HepG2 (cell line): ENCODE measurements around the gene HIF1AN. TPM values are rescaled to one million over a fixed set of nuclear protein-coding genes. Genes with fewer than 3 reads are reported as not detected.

Experiments used
- ATAC-seq: fragments of 200-7000 bp; cut with Tn5 transposase; 3 replicates; pipeline ENCODE4 v1.9.1; 2020; ENCODE audit warnings: mild to moderate bottlenecking, moderate library complexity
- BruUV-seq: library from RNA; stranded (reverse); fragments of 400-500 nt; replicated peaks from 2 replicates; lab custom pipeline; 2021; lab: Mats Ljungman, UMichigan
- CTCF ChIA-PET: fragments of 300-600 bp; formaldehyde crosslinking; extraction: SDS; loops from one replicate; lab custom pipeline; 2021; ENCODE audit warnings: low total read pairs, inconsistent platforms, low intra/inter-chr PET ratio; lab: Yijun Ruan, JAX
- POLR2A ChIA-PET: fragments of 350-600 bp; sonication (Branson Sonifier 250); formaldehyde crosslinking; loops from one replicate; lab custom pipeline; 2020; ENCODE audit warnings: antibody characterized with exemption, inconsistent platforms; lab: Yijun Ruan, JAX
- DNase-seq: peaks from one replicate; pipeline ENCODE4 v3.0.0-alpha.2; 2015; ENCODE audit warnings: low spot score
- FAIRE-seq: peaks from 3 replicates; lab custom pipeline; 2011; peaks lifted over from hg19 to GRCh38; lab: Jason Lieb, UNC
- H2AFZ ChIP-seq: one replicate; pipeline ENCODE4 v1.6.1; 2011; ENCODE audit warnings: low read length, inconsistent platforms
- H3K27ac ChIP-seq: fragments of 300-600 bp; 3 replicates; pipeline ENCODE4 v1.8.0; 2011; ENCODE audit warnings: mixed run types, mild to moderate bottlenecking, mixed read lengths, low read length, inconsistent platforms; ENCODE audit not compliant: insufficient read depth; ENCODE audit errors: extremely low read length
- H3K27me3 ChIP-seq, 2 experiments: fragments of 200-600 bp in 1 of 2; 2 replicates in 1 of 2; 3 replicates in 1 of 2; pipeline versions ENCODE4 v1.6.0 to v1.8.0; 2011; ENCODE audit warnings: low read length in 2 of 2, mild to moderate bottlenecking in 2 of 2, moderate library complexity in 2 of 2, inconsistent platforms in 1 of 2; ENCODE audit not compliant: insufficient read depth in 2 of 2, control insufficient read depth in 1 of 2
- H3K36me3 ChIP-seq, 2 experiments: fragments of 200-600 bp in 1 of 2; replicated peaks in 1 of 2; 2 replicates in 1 of 2; 3 replicates in 1 of 2; pipeline versions ENCODE4 v1.5.1 to v1.8.0; 2011; ENCODE audit warnings: low read length in 2 of 2, inconsistent platforms in 1 of 2; ENCODE audit not compliant: insufficient read depth in 2 of 2, control insufficient read depth in 1 of 2
- H3K4me1 ChIP-seq: 2 replicates; pipeline ENCODE4 v1.5.1; 2012; ENCODE audit warnings: low read length, inconsistent platforms; ENCODE audit not compliant: insufficient read depth
- H3K4me2 ChIP-seq: 2 replicates; pipeline ENCODE4 v1.6.0; 2011; ENCODE audit warnings: low read depth, low read length, inconsistent platforms
- H3K4me3 ChIP-seq, 3 experiments: fragments of 200-600 bp in 1 of 3; sonication (generic), shearing (Covaris generic) in 1 of 3; replicated peaks in 1 of 3; 2 replicates each; pipeline ENCODE4 v1.5.1; 2011 to 2016; ENCODE audit warnings: low read length in 3 of 3, inconsistent platforms in 2 of 3, low read depth in 2 of 3, mild to moderate bottlenecking in 2 of 3, control low read depth in 1 of 3, mixed read lengths in 1 of 3; ENCODE audit not compliant: insufficient read depth in 1 of 3
- H3K79me2 ChIP-seq: one replicate; pipeline ENCODE4 v1.6.1; 2011; ENCODE audit warnings: low read length, inconsistent platforms; ENCODE audit not compliant: insufficient read depth
- H3K9ac ChIP-seq: 2 replicates; pipeline ENCODE4 v1.6.0; 2011; ENCODE audit warnings: mild to moderate bottlenecking, low read depth, low read length, inconsistent platforms; ENCODE audit not compliant: insufficient read depth
- H3K9me3 ChIP-seq: 2 replicates; pipeline ENCODE4 v1.5.1; 2012; ENCODE audit warnings: mild to moderate bottlenecking, low read length
- H4K20me1 ChIP-seq: 2 replicates; pipeline ENCODE4 v1.6.0; 2011; ENCODE audit warnings: inconsistent platforms, mild to moderate bottlenecking, low read length, moderate library complexity; ENCODE audit not compliant: insufficient read depth
- AKAP8 ChIP-seq: sonication (generic); formaldehyde crosslinking; IDR thresholded peaks from 2 replicates; pipeline ENCODE4 v1.5.1; 2020; ENCODE audit warnings: mild to moderate bottlenecking, missing genetic modification reagents
- HNF4G ChIP-seq, 2 experiments: sonication (generic) in 1 of 2; formaldehyde crosslinking in 1 of 2; IDR thresholded peaks; 2 replicates each; pipeline versions ENCODE4 v1.4.0 to v1.6.1; 2011 to 2020; ENCODE audit warnings: borderline replicate concordance in 2 of 2, low read depth in 2 of 2, mild to moderate bottlenecking in 2 of 2, low read length in 1 of 2, missing genetic modification reagents in 1 of 2, moderate library complexity in 1 of 2
- IKZF5 ChIP-seq: IDR thresholded peaks from 2 replicates; pipeline ENCODE4 v1.6.1; 2018; ENCODE audit warnings: missing genetic modification reagents, mild to moderate bottlenecking, missing compliant biosample characterization
- MAFF ChIP-seq: IDR thresholded peaks from 2 replicates; pipeline ENCODE4 v1.6.1; 2011; ENCODE audit warnings: low read depth, low read length, improper control_type of control experiment
- NAIF1 ChIP-seq: sonication (generic); formaldehyde crosslinking; IDR thresholded peaks from 2 replicates; pipeline ENCODE4 v1.5.0; 2020; ENCODE audit warnings: mild to moderate bottlenecking, missing genetic modification reagents, borderline replicate concordance
- SCMH1 ChIP-seq: sonication (generic); formaldehyde crosslinking; IDR thresholded peaks from 2 replicates; pipeline ENCODE4 v1.9.0; 2021; ENCODE audit warnings: missing genetic modification reagents, mild to moderate bottlenecking, borderline replicate concordance
- SOX13 ChIP-seq, 3 experiments: fragments of 450-650 bp in 1 of 3; sonication (generic) in 1 of 3; formaldehyde crosslinking in 1 of 3; IDR thresholded peaks in 2 of 3; conservative IDR thresholded peaks in 1 of 3; 2 replicates each; pipeline versions ENCODE4 v1.5.0 to v1.6.1; 2016 to 2020; ENCODE audit warnings: antibody characterized with exemption in 1 of 3, mild to moderate bottlenecking in 1 of 3, missing compliant biosample characterization in 1 of 3, missing genetic modification reagents in 1 of 3, moderate library complexity in 1 of 3
- ZBTB25 ChIP-seq: IDR thresholded peaks from 2 replicates; pipeline ENCODE4 v1.6.1; 2018; ENCODE audit warnings: missing genetic modification reagents
- ZBTB7A ChIP-seq: sonication (generic); formaldehyde crosslinking; IDR thresholded peaks from 2 replicates; pipeline ENCODE4 v1.8.0; 2022; ENCODE audit warnings: mild to moderate bottlenecking, missing genetic modification reagents
- ZNF382 ChIP-seq: sonication (generic); formaldehyde crosslinking; IDR thresholded peaks from 2 replicates; pipeline ENCODE4 v1.5.0; 2020; ENCODE audit warnings: missing genetic modification reagents, mild to moderate bottlenecking, borderline replicate concordance
- ZNF383 ChIP-seq: sonication (generic); formaldehyde crosslinking; IDR thresholded peaks from 2 replicates; pipeline ENCODE4 v1.4.0; 2020; ENCODE audit warnings: missing genetic modification reagents, mild to moderate bottlenecking, borderline replicate concordance
- ZNF446 ChIP-seq: sonication (generic); formaldehyde crosslinking; IDR thresholded peaks from 2 replicates; pipeline ENCODE4 v1.5.0; 2020; ENCODE audit warnings: mild to moderate bottlenecking, missing genetic modification reagents
- ZNF556 ChIP-seq: sonication (generic); formaldehyde crosslinking; IDR thresholded peaks from 2 replicates; pipeline ENCODE4 v1.4.0; 2020; ENCODE audit warnings: mild to moderate bottlenecking, missing genetic modification reagents, borderline replicate concordance
- ZNF598 ChIP-seq: sonication (generic); formaldehyde crosslinking; IDR thresholded peaks from 2 replicates; pipeline ENCODE4 v1.5.1; 2020; ENCODE audit warnings: mild to moderate bottlenecking, missing genetic modification reagents, borderline replicate concordance
- ZNF7 ChIP-seq: IDR thresholded peaks from 2 replicates; pipeline ENCODE4 v1.6.1; 2016; ENCODE audit warnings: missing biosample characterization, missing genetic modification reagents
- ZNF775 ChIP-seq: sonication (generic); formaldehyde crosslinking; IDR thresholded peaks from 2 replicates; pipeline ENCODE4 v1.4.0; 2020; ENCODE audit warnings: missing genetic modification reagents, mild to moderate bottlenecking, moderate library complexity, borderline replicate concordance
- ZSCAN9 ChIP-seq: IDR thresholded peaks from 2 replicates; pipeline ENCODE4 v1.6.1; 2016; ENCODE audit warnings: borderline replicate concordance
- WGBS: methylation state at CpG from one replicate; pipeline ENCODE4 v1.1.6; 2017; ENCODE audit warnings: low lambda C conversion rate; 5-methylcytosine and 5-hydroxymethylcytosine counted together
- in situ Hi-C: cut with HindIII; loops from 2 replicates; pipeline ENCODE4 v1.10.0; 2017; ENCODE audit warnings: low pct_unique_long_range_greater_than_20kb; ENCODE audit not compliant: extremely low pct_ligation_motif_present
- intact Hi-C: fragments of 100-400 bp; cut with micrococcal nuclease; formaldehyde crosslinking; loops from one replicate; pipeline ENCODE4 v1.10.0; 2022; ENCODE audit not compliant: unreplicated experiment
- polyA plus RNA-seq, 8 experiments: library from polyadenylated mRNA; depleted of rRNA in 3 of 8; stranded (reverse) in 7 of 8; unstranded in 1 of 8; fragments of >200 nt; fragmentation: Illumina TruSeq in 4 of 8; extraction: Trizol in 4 of 8; gene quantifications; 2 replicates each; pipeline versions ENCODE4 v1.2.1 to v1.2.3, GENCODE V29; 2011 to 2016; ENCODE audit warnings: low read depth in 4 of 8, missing spikeins in 1 of 8, mixed read lengths in 1 of 8; ENCODE audit not compliant: insufficient read depth in 1 of 8
- total RNA-seq, 5 experiments: library from RNA; depleted of rRNA; stranded (reverse); fragments of >200 nt; fragmentation: Illumina TruSeq; extraction: Trizol; gene quantifications; 2 replicates each; pipeline ENCODE4 v1.2.3, GENCODE V29; 2016; ENCODE audit warnings: low read depth in 1 of 5
- TF ChIP-seq, protein P1 (sequence below): sonication (generic); formaldehyde crosslinking; IDR thresholded peaks from 2 replicates; pipeline ENCODE4 v1.4.0; 2020; ENCODE audit warnings: missing genetic modification reagents, mild to moderate bottlenecking, borderline replicate concordance

HIF1AN gene
- total and polyA plus RNA-seq, 2 of the 13 experiments (the other 11 are each of a cell fraction or from before 2014, with no cell fraction given) = 8.6 to 10.7 TPM

GRCh38 chr10:100518761-100519241, 16.9 kb upstream of the HIF1AN start:
- WGBS = 5% methylated on average over 7 of the region's 7 CpGs
- in situ Hi-C loops = no loop called here
- no peak for TF ChIP-seq ZBTB25 (CRISPR knock-in tag)
- TF ChIP-seq NAIF1 (CRISPR knock-in tag) = no peak
- TF ChIP-seq ZBTB7A = no peak
- no peak for TF ChIP-seq ZSCAN9
- no peak for TF ChIP-seq HNF4G (IDR thresholded peaks at IDR 0.05; ENCODE audit: borderline replicate concordance, low read depth, low read length)
- TF ChIP-seq HNF4G (CRISPR knock-in tag; IDR thresholded peaks at IDR 0.05; ENCODE audit: borderline replicate concordance, low read depth) = no peak
- no peak for TF ChIP-seq ZNF382 (CRISPR knock-in tag)
- 0 out of 2 replicates have a peak, but pooled peaks have one; percentile 5 for TF ChIP-seq ZNF556 (CRISPR knock-in tag)
- no peak for TF ChIP-seq ZNF383 (CRISPR knock-in tag)
- no peak for TF ChIP-seq ZNF598 (CRISPR knock-in tag)
- TF ChIP-seq SCMH1 = no peak
- TF ChIP-seq, protein P1, sequence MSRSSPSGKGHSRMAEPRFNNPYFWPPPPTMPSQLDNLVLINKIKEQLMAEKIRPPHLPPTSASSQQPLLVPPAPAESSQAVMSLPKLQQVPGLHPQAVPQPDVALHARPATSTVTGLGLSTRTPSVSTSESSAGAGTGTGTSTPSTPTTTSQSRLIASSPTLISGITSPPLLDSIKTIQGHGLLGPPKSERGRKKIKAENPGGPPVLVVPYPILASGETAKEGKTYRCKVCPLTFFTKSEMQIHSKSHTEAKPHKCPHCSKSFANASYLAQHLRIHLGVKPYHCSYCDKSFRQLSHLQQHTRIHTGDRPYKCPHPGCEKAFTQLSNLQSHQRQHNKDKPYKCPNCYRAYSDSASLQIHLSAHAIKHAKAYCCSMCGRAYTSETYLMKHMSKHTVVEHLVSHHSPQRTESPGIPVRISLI (CRISPR knock-in tag) = no peak
- TF ChIP-seq IKZF5 (CRISPR knock-in tag) = no peak
- no peak for TF ChIP-seq ZNF446 (CRISPR knock-in tag)
- no peak for TF ChIP-seq AKAP8 (CRISPR knock-in tag)
- TF ChIP-seq MAFF = no peak
- TF ChIP-seq ZNF7 (CRISPR knock-in tag) = no peak
- TF ChIP-seq ZNF775 (CRISPR knock-in tag) = no peak
- no peak for TF ChIP-seq SOX13 (IDR thresholded peaks at IDR 0.05)
- no peak for TF ChIP-seq SOX13 (CRISPR knock-in tag; conservative IDR thresholded peaks at IDR 0.05 in 1 of 2, IDR thresholded peaks at IDR 0.05 in 1 of 2)

More at GRCh38 chr10:100518761-100519241, 16.9 kb upstream of the HIF1AN start:
- Histone ChIP-seq H3K9me3 (no peaks in the 10 kb centered on the region), H3K79me2 (no peaks in the 10 kb centered on the region), H3K4me1 (peaks cover 14% of the 10 kb centered on the region), H2AFZ (no peak overlapping the region), H3K27ac (no peak overlapping the region), H3K36me3 (peaks cover 0 to 7% of the 10 kb centered on the region in 2 experiments; a peak in 1 of 5 replicates), H3K27me3 (no peaks in the 10 kb centered on the region), H3K4me2 (peak overlapping the region; percentile 86), H4K20me1 (no peaks in the 10 kb centered on the region), H3K4me3 (peak overlapping the region; percentile 41 to 78 (median 60); a peak in 5 of 6 replicates), H3K9ac (no peak overlapping the region)
- FAIRE-seq (peak; percentile 87), DNase-seq (peak; percentile 65), ATAC-seq (peak; percentile 76)
- no TSS peak for BruUV-seq
- POLR2A ChIA-PET = interaction anchor here (0.6 to 1.7 kb wide), 6 partner anchors 11 to 360 kb away, joined by 3 to 13 read pairs (median 4); partner anchors contain the start of genes HIF1AN, NDUFB8 and SCD
- intact Hi-C loops = loop anchor here (2.0 to 5.0 kb wide), 2 partner anchors 36 to 360 kb away; no protein-coding TSS in a partner anchor
- CTCF ChIA-PET = interaction anchor here (1.3 to 3.4 kb wide), 4 partner anchors 36 to 215 kb away, joined by 3 to 32 read pairs (median 10); no protein-coding TSS in a partner anchor
